ENCODE results near the gene STK32C.
"Not testable (repeated sequence)": the region's sequence is repeated elsewhere in the genome, so short reads cannot be mapped to it uniquely, and the experiment has no call there.

STK32C gene

DNA sequence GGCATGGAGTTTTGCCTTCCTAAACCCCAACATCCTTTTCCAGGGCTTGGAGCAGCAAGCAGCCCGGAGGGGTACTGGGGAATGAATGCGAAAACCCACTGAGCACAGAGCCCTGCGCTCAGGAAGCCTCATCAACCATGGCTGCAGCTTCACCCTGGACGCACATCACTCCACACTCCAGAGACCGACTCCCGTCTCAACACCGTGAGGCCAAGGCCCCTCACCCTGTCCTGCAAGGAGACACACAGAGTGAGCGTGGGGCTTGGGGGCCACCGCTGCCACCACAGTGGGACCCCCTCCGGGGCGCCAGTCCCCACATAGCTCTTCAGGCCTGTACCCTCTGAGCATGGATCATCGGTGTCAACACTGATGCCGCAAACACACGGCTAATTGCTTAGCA lies 79.1 kb downstream of the STK32C start:
- no peak for ATAC-seq

DNA sequence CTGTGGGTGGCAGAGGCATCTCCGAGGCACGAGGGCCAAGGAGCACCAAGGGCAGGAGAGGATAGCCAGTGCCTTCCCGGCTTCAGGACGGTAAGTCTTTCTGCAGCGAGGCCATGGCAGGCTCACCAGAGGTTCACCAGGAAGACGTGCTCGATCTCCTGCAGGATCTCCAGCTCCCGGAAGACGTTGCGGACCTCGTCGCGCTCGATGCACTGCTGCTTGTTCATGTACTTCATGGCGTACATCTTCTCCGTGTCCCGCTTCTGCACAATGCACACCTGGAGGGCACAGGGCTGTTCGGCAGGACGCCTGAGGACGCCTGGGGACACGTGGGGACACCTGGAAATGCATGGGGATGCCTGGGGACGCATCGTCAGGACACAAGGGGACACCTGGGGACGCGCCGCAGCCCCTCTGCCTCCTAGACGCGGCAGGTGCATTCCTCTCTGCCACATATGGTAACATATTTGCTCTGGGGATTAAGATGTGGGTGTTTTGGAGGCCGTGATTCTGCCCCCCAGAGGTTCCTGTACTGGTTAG lies 79.8 kb downstream of the STK32C start:
- ATAC-seq, result no peak

DNA sequence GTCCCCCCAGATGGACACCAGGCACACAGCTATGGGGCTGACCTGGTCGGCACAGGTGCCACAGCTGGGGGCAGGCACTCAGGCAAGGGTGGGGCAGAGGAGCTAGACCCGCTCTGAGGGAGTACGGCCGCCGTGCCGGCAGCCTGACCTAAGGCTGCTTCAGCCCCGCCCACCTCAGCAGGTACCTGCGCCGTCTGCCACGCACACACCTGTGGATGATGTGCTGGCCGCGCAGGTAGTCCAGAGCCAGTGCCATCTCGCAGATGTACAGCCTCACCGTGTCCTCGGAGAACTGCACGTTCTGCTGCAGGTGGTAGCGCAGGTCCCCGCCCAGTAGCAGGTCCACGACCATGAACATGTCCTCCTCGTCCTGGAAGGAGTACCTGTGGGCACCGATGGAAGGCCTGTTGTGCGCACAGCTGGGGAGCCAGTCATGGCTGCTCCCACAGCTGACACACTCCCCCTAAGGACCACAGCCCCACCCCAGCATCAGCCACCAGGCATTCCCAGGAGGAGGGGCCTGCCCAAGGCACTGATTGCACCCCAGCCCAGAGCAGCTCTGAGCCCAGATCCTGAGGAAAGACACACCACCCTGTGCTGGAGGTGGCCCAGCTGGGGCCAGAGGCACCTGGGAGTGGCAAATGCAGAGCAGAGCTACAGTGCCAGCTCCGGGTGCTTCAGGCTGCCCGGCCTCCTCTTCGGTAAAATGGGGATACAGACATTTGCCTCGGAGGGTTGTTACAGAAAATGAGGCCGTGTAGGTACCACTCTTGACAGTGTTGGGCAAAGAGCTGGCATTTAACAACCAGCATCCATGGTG lies 81.0 kb downstream of the STK32C start:
- no peak for ATAC-seq

DNA sequence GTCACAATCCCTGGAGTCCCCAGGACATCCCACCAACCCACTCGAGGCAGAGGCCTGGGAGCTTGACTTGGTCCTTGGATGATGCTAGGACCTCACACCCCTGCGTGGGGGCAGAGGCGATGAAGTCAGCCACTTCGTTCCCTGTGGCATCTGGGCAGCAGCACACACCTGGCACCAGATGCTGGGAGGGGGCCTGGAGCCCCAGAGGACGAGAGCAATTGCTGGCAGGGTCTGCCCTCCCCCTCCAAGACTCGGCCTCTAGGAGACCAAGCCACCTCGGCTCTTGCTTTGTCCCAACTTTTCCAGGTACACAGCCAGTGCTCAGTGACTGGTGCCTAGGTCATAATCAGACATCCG lies 81.9 kb downstream of the STK32C start:
- no peak for ATAC-seq

DNA sequence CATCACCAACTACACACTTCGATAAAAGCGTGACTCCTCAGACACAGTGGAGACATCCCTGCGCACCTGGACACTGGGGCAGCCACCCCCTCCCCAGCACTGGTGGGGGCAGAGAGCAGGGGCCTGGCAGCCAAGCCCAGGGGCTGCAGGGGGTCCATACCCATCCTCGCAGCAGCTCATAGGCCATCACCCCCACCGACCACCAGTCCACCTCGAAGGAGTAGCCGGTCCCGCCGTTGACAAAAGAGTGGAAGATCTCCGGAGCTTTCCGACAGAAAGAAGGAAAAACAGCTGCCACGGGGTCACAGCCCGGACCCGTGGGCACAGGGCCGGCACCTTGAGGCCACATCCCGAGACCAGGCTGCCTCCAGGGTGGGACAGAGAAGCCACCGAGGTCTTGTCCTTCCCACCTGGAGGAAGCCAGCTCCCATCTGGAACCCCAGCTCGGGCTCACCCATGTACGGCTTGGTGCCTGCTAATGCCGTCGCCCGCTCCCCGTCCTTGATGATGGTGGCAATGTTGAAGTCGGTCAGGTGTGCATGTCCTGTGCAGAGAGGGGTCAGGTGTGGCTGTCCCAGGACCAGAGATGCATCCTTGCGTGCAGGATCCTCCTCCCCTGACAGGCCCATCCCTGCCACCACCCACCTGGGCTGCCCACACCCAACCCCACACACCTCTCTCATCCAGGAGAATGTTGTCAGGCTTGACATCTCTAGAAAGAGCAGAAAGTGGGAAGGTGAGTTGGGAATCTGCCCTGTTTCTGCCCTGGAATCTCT lies 82.5 kb downstream of the STK32C start:
- no peak for ATAC-seq

DNA sequence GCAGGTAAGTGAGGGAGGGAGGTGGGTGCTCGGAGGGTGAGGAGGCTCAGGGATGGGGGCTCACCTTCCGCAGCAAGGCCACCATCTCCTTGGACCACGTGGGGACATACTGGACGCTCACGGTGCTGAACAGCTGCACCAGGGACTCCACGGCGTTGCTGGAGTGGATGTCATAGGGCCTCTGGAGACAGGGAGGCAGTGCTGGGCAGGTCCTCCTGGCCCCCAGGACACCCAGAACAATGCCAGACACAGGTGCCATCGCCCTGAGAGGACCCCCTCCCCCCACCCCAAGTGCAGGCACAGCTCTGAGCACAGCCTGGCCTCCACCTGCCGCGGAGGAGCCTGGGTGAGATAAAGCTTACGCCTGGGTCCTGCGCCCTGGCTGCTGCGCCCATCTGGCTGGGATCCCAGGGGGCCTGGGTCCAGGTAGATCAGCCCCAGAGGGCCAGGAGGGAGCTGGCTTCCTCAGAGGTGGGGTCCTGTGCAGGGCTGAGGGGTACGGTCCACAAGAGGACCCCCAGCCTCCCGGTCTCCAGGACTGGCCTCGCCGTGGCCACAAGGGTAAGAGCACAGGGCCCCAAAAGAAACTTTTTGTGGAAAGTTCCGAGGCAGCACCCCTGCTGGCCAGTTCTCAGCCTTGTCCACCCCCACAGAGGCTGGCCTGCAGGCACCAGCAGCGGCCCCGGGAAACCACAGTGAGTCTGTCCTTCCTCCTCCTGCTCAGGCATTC lies 83.2 kb downstream of the STK32C start:
- no peak for ATAC-seq

DNA sequence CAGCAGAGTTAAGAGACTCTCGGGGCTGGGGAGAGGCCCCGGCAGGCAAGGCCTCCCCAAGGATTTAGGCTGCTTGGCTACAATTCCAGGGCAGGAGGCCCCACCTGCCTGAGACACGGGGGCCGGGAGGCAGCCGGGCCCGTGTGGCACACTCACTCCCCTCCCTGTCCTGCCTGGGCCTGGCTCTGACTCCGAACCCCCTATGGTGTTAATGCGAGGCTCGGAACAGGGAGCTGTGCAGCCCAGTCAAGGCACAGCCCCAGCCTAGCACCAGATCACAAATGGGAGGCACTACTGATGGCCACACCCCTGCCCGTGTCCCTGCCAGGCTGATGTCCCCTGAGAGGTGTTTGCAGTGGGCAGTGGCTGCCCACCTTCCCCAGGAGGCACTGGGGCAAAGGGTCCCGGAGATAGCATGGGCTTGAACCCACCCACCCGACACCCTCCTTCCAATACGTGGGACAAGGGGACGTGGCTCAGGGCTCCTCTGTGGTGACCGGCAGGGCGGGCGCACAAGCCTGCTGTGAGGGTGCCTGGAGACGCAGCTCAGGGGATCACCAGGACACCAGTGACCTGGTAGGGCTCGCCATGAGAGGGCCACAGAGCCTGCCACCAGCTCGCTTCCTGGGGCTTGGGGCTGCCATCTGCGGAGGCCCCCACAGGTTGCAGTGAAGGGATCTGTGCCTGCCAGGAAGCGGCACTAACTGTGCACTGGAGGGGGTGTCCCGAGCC lies 84.0 kb downstream of the STK32C start:
- ATAC-seq, result no peak

DNA sequence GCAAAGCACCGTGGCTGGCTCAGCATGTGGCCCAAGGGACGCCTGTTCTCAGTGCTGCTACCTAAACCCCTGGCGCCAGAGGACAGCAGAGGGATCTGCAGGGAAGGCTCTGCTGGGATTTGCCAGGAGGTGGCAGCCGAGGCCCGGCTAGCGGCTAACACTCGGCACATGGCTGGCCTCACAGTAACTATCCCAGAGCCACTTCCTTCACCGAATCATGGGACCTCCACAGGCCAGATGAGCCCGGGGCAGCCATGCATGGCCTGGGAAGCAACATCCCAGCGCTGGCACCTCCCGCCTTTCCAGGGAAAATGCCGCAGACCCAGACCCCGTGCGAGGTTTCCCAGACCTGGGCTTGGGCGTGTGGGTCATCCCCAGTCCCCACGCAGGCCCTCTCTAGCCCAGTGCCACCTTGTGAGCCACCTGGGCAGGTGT lies 84.6 kb downstream of the STK32C start:
- ATAC-seq, result peak; percentile 83 to 87

DNA sequence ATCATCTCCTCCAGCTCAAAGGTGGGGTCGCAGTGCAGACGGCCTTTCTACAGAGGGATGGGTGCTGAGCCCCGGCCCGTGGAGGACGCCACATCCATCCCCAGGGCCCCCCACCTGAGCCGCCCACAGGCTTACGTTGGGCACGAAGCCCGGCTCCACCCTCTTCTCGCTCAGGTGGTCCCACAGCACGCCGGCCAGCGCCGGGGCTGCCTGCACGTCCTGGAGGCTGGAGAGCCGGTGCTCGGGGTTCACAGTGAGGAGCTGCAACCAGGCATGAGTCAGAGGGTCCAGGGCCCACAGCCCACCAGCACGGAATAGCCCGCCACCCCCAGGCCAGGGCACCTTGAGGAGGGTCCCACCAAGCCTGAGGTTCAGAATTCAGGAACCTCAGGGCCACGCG lies 85.0 kb downstream of the STK32C start:
- no peak for ATAC-seq

DNA sequence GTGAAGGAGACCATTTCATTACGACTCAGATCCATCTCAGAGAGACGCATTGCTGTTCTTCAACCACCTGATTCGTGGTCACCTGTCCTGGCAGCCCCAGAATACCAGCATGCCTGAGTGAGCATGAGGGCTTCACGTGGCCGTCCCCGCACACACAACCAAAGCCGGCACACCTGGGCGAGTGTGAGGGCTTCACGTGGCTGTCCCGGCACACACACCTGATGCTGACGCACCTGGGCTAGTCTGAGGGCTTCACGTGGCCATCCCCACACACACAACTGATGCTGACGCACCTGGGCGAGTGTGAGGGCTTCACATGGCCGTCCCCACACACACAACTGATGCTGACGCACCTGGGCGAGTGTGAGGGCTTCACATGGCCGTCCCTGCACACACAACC lies 86.8 kb downstream of the STK32C start:
- not testable (repeated sequence) for ATAC-seq

DNA sequence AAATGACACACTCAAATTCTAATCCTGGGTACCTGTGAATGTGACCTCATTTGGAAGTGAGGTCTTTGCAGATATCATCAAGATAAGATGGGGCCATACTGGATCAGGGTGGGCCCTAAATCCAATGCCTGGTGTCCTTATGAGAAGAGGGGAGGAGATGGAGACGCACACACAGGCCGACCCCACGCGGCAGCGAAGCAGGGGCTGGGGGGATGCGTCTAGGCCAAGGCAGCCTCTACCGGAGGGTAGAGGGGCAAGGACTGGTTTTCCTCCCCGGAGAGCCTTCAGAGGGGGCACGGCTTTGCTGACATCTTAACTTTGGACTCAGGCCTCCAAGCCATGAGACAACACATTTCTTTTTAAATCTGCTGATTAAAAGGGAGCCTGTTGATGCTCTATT lies 87.7 kb downstream of the STK32C start:
- ATAC-seq, result no peak

DNA sequence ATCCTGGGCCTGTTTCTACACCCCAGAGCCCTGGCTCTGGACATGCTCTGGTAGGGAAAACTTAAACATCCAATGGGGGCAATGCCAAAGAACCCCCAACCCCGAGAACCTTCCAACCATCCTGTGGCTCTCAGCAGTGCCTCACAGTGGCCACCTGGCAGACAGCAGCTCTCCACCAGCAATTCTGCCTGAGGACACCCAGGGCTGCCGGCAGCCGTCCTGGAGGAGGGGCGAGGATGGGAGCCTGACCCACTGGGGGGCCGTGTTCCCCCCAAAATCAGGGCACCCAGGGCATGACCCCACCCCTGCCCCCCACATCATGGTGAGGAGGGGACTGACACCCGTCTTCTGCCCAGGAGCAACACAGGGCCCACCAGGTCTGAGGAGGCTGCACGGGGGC lies 88.3 kb downstream of the STK32C start:
- ATAC-seq, result no peak

DNA sequence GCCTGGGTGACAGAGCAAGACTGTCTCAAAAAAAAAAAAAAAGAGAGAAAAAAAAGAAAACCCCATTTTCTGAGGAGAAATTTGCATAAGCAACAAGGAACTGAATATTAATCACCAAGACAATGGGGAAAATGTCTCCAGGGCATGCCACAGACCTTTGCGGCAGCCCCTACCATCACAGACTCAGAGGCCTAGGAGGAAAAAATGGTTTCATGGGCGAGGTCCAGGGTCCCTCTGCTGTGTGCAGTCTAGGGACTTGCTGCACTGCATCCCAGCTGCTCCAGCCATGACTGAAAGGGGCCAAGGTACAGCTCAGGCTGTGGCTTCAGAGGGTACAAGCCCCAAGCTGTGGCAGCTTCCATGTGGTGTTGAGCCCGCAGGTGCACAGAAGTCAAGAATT lies 91.3 kb downstream of the STK32C start:
- ATAC-seq, result not testable (repeated sequence)

DNA sequence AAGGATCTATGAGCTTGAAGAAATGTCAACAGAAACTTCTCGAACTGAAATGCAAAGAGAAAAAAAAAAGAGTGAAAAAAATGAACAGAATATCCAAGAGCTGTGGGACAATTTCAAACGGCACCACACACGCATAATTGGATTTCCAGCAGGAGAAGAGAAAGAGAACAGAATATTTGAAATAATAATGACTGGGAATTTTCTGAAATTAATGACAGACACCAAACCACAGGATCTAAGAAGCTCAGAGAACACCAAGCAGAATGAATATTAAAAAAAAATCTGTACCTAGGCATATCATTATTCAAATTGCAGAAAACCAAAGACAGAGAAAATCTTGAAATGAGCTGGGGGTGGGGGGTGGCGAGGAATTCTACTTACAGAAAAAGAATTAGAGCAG lies 93.8 kb downstream of the STK32C start:
- no peak for ATAC-seq

DNA sequence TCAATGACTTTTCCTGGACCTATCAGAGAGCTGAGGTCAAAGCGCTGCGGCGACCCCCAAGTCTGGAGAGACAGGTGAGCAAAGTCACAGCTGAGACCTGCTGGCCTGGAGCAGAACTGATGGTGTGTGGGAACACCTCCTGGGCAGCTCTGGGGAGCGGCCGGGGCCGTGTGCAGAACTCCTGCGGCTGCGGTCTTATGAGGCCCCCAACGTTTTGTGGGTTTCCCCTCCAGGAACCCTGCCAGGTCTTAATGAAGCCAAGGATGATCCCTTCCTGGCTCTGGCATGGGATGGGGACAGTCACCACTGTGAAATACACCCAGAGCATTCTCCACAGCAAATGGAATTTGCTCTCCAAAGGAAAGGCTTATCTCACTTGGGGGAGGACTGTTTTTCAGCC lies 94.9 kb downstream of the STK32C start:
- no peak for ATAC-seq

DNA sequence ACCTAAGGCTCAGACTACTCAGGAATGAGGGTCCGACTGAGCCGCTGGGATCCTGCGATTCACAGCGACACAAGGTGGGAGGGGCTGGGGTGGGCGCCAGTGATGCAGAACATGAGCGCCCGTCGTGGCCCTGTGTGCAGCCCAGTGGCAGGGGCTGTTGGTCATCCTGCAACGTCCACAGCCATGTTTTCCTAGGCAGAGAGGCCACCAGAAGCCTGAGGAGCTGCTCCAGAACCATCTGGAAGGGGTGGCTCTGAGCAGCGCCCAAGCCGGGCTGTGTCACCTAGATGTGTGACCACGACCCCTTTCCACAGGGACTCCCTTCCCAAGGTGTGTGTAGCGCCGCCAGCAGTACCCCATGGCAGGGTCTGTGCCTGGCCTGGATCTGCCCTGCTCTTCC lies 96.5 kb downstream of the STK32C start:
- ATAC-seq, result no peak

DNA sequence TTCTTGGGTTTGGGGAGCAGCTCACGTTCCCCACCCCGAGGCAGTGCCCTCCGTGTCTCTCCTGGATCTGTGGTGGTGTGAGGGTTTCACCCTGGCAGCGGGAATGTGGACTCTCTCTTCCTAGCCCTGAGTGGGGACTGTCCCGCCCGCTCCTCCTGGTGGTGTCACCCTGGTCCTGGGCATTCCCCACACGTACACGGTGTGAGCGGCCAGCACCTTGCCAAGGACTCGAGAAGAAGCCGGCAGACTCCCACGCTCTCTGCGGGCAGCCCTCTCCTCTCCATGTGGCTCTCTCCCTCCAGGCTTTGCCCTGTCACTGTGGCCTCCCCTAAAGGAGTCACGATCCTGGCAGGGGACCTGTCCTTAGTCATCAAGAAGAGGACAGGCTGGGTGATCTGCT lies 97.0 kb downstream of the STK32C start:
- no peak for ATAC-seq

DNA sequence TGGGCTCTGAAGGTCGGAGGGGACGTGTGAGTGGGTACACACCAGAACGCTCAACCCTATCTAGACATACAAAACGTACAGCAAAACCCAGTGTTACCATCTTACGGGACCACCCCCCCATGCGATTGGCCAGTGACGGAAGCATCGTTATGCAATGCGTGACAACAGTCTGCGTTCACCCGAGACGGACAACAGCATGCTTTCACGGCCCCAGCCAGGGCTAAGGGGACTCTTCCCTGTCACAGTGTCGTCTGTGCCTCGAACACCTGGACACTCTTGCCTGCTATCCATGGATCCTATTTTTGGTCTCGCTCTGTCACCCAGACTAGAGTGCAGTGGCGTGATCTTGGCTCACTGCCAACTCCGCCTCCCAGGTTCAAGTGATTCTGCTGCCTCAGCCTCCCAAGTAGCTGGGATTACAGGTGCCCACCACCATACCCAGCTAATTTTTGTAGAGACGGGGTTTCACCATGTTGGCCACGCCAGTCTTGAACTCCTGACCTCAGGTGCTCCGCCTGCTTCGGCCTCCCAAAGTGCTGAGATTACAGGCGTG lies 97.7 kb downstream of the STK32C start:
- ATAC-seq, result no peak

DNA sequence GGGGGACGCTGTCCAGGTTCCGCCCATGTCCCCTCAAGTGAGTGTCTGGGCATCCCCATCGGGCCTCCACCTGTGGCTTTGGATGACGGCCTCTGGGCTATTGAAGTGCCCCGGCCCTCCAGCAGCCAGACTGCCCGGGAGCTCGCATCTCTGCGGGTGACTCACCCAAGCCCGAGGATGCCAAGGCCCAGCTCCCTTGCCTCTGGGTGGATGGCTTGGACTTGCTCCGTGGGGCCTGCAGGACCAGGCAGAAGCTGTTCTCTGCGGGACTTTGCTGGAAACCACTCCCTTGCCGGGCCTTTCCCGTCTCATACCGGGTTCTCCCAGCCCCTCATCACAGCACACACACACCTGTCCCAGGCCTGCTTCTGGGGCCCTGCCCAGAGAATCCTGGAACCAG lies 98.6 kb downstream of the STK32C start:
- no peak for ATAC-seq

DNA sequence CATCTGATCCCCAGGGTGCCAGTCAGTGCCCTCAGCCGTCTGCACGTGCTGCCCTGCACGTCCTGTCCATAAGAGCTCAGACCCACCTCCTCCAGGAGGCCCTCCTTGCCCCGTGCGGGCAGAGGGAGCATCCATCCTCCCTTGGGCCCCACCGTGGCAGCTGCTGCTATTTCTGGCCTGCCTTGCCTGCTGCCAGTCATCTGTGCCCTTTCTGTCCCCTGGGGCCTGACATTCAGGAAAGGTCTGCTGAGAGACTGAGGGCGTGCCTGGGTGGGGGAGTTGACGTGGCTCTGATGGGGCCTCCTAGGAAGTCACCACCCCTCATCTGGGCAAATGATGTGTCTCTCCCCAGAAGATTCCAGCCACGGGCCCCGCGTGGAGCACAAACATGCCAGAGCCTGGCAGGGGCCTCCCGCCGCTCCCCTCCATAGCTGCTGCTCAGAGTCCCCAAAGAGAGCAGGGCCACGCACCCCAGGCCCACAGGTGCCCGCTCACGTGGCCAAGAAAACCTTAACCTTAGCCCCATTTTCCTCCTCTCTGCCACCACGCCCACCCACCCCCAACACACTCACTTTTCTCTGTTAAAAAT lies 99.2 kb downstream of the STK32C start:
- no peak for ATAC-seq

DNA sequence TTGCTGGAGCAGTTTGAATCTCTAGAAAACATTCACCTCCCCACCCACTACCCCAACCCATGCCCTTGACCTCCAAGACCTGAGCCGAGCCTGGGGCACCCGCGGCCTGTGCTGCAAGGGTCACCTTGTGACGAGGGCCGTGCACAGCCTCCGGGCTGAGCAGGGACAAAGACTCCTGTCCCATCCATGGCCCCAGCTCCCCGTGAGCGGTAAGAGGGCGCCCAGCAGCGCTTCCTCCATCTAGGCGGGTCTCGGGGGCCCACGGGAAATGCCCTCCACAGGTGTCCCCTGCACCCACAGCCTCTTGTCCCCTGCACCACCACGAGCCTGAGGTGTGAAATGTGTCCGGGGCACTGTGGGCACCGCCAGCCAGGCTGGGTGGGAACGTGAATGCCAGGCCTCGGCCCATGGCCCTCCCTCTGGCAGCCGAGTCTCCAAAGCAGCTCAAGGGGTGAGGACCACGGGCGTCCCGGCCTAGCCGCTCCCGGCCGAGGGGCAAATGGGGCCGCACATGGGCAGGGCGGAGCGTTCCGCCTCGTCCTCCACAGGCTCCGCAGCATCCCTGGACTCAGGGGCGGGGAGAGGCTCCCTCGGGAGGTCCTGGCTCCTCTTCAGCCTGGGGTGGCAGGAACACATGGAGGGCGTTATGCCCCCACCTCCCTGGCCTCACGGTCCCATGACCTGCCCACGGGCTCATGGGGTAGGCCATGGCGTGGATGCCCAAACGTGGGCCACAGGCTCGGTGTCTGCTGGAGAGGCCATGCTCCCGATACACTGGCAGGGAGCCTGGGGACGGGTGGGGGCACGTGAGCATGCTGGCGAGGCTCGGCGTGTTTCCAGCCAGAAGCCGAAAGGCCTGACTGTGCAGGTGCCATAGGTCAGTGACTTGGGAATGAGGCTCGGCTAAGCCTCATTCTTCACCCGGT lies 100.0 kb downstream of the STK32C start:
- ATAC-seq, result no peak
